Fibroblast of peridontal ligament (primary cell): ENCODE data around the gene TFDP1.

ENCODE experiments used
- DNase-seq: peaks from one replicate; pipeline ENCODE4 v3.0.0-alpha.2; 2010; ENCODE audit errors: extremely low read depth

TFDP1 gene

DNA sequence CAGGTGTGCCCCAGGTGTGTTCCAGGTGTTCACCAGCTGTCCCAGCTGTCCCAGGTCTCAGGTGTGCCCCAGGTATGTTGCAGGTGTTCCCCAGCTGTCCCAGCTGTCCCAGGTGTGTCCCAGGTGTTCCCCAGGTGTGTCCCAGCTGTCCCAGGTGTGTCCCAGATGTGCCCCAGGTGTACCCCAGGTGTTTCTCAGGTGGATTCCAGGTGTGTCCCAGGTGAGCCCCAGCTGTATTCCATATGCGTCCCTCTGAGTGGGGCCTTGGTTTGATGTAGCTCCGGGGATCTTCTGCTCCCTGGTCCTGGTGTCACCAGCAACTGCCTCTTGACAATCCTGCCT is 81.7 kb downstream of the TFDP1 start:
- DNase-seq: no peak

DNA sequence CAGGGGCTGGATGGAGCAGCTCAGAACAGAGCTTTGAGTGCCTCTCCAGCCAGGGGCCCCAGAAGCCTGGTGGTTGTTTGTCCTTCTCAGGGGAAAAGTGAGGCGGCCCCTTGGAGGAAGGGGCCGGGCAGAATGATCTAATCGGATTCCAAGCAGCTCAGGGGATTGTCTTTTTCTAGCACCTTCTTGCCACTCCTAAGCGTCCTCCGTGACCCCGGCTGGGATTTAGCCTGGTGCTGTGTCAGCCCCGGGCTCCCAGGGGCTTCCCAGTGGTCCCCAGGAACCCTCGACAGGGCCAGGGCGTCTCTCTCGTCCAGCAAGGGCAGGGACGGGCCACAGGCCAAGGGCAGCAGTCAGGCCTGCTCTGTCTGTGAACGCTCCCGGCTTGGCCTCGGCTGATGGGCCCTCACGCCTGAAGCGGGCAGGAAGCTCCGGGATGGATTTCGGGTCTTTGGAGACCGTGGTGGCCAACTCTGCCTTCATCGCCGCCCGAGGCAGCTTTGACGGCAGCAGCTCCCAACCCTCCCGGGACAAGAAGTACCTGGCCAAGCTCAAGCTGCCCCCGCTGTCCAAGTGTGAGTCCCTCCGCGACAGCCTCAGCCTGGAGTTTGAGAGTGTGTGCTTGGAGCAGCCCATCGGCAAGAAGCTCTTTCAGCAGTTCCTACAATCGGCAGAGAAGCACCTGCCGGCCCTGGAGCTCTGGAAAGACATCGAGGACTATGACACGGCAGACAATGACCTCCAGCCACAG is 82.6 kb downstream of the TFDP1 start, which contains the start of gene GRK1:
Gene GRK1 (plus strand): TSS at position 269 of the 751 bp plus-strand sequence. CDS start 168 bp downstream, at position 437.
- no peak for DNase-seq

DNA sequence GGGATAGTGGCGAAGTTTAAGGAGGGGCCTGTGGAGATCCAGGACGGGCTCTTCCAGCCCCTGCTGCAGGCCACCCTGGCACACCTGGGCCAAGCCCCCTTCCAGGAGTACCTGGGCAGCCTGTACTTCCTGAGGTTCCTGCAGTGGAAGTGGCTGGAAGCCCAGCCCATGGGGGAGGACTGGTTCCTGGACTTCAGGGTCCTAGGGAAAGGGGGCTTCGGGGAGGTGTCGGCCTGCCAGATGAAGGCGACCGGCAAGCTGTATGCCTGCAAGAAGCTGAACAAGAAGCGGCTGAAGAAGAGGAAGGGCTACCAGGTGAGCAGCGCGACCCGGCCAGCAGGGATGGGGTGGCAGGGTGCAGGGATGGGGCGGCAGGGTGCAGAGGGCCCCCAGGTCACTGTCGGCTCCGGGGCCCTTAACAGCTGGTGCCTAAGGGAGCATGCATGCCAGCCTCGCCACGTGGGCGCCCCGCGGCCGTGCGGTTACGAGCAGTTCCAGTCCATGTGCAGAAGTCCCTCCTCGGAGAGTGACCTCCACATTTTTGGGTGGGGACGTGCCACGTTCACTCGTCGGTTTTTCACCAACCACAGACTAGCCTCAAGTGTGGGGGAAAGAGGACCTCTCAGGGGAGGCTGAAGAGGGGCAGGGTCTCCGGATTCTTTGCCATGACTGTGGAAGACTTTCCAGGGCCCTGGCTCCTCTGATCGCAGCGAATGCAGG is 83.4 kb downstream of the TFDP1 start:
- no peak for DNase-seq

DNA sequence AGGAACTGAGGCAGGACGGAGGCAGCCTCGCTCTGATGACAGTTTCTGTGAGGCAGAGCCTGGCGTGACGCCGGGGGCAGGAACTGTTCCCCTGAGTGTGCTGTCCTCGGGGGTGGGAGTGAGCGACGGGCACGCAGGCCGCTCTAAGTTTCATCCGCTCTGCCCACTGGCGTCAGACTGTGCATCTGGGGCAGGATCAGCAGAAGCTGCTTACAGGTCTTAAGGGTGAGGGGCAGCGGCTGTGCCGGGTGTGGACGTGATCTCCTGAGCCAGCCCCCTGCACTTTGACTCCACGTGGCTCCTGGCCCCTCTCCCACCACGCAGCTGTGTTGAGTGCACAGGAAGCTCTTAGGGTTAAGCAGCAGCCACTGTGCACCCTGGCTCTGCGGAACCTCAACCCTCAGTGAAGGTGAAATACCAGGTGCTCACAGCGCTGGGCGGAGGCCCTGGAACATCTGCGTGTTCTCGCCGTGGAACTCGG is 84.0 kb downstream of the TFDP1 start:
- no peak for DNase-seq

DNA sequence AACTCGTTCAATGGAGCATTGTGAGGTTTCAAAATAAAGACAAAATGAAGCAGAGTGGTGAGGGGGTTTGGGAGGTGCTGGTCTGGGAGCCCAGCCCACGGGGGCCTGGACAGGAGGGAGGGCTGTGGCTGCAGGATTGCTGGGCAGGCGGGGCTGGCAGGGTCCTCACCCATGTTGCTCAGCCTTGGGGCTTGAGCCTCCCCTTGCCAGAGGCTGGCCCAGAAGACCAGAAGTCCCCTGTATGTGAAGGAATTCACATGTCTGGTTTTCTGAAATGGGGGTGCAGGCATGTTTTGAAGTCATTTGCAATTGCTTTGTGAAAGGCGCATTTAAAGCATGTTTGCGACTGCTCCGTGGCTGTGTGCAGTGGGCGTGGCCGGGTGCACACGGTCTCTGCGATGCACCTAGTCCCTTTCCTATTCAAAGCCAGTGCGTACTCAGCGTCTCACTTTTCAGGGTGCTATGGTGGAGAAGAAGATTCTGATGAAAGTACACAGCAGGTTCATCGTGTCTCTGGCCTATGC is 84.7 kb downstream of the TFDP1 start:
- DNase-seq: no peak

DNA sequence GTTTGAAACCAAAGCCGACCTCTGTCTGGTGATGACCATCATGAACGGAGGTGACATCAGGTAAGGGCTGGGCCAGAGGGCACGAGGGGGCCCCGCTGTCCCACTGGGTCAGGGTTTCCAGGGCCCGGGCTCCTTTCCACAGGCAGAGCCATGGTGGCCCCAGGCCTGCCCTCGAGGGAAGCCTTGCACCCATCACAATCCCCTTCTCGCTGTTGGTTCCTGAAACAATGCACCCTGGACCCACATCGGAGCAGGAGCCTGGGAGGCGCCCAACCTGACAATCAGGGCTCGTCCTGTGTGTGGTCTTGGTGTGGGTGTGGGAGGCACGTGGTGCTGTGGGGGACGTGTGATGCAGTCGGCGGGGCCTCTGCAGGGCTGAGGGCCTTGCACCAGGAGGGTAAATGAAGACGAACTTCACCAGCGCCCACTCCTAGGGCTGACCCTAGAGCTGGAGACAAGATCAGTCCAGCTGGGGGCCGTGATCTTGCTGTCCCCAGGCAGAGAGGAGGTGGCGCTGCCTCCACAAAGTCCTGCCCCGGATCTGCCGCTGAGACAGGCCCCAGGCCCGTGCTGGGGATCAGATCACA is 85.3 kb downstream of the TFDP1 start:
- DNase-seq: no peak

DNA sequence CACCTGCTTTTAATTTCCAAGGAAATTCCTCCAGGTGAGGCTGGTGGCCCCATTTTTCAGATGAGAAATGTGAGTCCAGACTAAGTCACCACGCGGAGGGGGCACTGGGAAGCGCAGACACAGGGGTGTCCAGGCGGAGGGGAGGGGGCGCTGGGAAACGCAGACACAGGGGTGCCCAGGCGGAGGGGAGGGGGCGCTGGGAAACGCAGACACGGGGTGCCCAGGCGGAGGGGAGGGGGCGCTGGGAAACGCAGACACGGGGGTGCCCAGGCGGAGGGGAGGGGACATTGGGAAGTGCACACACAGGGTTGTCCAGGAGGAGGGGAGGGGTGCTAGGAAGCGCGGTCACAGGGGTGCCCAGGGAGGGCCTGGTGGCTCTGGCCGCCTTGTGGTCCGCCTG is 86.0 kb downstream of the TFDP1 start:
- DNase-seq: no peak

DNA sequence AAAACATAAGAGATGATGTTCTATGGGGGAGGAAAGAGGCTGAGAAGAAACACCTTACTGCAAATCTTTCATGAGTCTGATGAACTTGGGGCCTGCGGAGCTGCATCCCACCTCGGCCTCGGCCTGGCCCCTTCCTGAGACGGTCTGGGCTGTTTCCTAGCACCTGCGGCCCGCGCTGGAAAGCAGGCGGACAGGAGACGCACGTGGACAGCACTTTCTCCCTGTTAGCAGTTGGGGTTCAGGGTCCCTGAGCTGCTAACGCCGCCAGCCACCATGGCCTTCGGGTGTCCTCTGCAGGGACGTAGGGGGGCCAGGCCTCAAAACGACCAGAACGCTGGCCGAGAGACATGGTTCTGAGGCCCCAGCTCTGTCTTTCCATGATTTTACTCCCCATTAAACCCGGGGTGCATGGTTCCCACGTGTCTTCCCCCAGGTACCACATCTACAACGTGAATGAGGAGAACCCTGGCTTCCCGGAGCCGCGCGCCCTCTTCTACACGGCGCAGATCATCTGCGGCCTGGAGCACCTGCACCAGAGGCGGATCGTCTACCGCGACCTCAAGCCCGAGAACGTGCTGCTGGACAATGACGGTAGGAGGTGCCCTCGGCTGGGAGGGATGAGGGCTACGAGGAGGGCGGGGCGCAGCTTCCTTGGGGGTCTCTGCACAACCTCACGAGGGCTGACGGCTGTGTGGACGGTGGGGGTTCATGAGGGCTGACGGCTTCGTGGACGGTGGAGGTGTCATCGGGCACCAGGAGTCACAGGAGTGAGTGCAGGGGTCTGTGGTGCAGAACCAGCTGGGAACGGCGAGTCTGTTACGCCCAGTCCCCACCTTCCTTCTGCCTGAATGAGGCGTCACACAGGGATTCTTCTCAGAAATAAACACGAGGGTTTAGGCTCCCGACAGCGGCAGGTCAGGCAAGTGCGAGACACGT is 86.8 kb downstream of the TFDP1 start:
- DNase-seq: no peak

DNA sequence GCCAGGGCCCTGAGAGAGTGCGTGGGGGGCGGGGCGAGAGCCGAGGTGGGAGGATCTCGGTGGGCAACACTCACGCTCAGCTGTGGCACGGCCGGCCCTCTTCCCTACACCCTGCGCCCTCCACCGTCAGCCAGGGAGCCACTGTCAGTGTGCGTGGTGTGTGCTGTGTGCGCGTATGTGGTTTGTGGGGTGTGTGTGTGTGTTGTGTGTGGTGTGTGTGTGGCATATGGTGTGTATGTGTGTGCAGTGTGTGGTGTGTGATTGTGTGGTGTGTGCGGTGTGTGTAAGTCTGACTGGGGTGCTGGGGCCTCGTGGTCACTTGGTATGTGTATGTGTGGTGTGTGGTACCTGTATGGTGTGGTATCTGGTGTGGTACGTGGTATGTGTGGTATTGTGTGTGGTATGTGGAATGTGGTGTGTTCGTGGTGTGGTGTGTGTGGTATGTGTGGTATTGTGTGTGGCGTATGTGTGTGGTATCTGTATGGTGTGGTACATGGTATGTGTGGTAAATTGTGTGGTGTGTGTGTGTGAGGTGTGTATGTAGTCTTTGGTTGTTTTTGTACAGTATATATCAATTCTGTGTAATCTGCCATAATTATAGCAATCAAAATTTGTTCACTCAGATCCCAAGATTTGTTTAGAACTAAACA is 87.6 kb downstream of the TFDP1 start:
- no peak for DNase-seq
